HL-60/S4 treated with phorbol 12-myristate 13-acetate at 8.2 ng/mL for 4 days and 3 days (cell line): ENCODE measurements around the gene KCND1.

Experiments used
- in situ Hi-C: fragments of 300-500 bp; cut with MboI; formaldehyde crosslinking; loops from 2 replicates; pipeline ENCODE4 v1.15.0; 2022; ENCODE audit warnings: low sequenced_read_pairs

KCND1 gene

DNA sequence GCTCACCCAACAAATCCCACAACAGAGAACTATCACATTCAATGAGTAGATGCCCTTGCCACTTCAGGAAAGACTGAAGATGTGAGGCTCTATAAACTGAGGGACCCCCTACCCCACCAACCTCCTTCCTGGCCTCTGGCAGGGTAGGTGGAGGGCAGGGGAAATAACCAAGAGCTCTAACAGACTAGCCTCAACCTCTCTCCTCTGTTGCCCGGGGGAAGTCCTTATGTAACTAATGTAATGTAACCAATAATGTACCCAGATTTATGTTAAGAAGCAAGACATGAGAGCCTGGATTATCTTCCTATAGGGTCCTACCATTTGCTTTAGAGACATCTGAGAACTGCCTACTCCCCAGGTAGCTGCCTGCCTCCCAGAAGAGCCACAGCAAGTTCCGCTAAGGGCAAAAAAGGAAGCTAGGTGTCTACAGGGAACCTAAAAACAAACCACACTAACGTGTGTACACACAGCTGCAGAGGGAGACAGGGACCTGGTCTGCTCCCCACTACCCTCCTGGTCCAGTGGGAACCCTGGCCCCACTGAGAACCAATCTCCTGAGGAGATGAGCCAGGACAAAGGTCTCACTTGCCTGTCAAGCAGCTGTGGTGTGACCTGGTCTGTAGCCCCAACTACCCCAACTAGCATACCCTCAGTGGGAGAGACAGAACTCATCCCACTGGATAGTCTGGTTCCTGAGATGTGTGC, 32.0 kb downstream of the KCND1 start:
- in situ Hi-C loops, result no loop called here

DNA sequence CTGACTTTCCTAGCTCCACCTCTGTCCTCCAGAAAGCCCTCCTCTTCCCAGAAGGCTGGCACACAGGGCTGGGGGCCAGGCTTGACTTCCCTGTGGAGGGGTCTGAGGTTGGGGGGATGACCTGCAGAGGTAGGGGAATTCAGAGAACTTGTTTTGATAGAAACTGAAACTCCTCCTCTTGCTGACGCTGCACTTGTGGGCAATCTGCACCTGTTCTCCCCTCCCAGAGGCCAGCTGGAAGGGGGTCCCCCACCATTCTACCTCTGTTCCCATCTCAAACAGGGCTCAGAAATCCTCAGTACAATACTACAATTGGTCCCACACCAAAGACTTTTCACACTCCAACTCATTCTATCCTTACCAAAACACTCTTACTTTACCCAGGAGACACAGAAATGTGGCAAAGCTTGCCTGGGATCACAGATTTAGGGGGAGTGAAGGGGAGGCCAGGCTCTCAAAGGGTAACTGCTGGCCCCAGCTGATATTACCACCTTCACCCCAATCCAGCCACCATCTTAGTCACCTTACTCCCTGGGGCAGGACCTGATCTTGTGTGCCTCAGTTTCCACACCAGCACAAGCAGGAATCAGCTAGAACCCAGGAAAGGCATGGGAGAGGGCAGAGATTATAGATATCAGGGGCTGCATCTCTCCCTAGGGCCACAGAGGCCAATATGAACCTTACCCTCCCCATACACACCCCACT, 32.8 kb downstream of the KCND1 start:
- in situ Hi-C loops, result no loop called here

DNA sequence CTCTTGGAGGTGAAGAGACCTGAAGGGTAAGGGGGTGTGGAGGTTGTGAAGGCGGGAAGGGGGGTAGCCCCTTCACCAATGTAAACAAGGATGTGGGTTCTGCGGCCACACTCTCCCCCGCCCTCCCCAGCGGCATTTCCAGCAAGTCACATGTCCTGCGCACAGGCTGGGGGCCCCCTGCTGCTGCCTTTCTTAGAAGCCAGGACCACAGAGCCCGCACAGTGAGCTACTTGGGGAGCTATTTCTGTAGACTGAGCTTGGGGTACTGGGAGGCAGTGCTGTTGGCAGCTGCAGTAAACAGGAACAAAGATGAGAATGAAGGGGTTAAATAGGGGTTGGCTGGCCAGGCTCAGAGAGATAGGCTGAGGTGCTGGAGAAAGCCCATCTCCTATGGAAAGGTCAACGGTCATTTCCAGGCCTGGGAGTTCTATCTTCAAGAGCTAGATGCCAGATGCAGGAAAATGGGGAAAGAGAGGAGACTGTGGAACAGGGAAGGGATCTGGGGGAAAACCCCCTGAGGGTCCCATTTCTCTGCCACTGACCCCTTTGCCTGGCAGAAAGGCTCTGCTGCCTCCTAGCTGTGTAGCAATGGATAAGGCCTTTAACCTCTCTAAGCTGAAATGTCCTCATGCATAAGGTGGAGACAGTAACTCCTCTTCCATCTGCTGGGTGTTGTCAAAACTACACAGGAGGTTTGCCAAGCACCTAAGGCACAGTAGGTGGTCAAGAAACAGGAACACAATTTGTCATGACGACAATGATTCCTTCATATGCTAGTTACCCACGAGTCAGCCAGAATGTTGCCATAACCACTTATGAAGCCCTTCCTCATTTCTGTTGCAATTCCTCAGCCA, 34.4 kb downstream of the KCND1 start:
- in situ Hi-C loops, result no loop called here

DNA sequence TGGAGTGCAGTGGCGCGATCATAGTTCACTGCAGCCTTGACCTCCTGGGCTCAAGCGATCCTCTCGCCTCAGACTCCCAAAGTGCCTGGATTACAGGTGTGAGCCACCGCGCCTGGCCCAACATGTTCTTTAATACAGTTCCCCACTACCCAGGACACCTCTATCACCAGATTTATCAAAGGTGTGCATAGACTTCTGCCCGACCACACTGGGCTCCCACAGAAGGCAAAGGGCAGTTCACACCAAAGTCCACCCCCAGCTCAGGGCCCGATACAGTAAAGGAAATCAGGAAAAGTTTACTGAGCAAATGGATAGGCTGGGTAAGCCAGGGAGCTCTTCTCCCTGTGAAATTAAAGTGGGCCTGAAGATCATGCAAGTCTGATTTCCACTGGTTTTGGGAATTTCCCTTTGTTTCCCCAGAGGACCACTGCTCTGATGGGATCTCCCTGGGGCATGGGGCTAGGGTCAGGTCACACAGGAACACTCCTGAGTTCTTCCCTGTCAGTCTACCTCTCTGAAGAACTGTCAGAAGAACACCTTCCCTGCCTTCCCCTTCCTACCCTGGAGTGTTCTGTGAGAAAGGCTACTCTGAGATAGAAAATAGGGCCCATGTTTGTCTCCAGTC, 35.1 kb downstream of the KCND1 start:
- in situ Hi-C loops, result no loop called here

DNA sequence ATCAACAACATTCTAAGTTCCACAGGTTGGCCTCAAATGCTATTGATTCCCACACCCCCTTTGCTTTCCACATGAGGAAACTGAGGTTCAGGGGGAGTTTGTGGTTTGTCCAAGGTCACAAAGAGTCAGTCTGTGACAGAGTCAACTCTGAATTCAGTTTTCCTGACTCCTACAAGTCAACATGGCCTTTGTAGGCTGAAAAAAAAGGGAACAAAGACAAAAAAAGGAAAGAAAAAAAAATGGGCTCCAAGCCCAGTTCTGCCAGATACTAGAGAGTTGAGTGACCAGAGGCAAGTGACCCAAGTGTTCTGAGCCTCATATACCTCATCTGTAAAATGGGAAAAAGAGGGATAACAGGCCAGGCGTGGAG, 36.4 kb downstream of the KCND1 start:
- in situ Hi-C loops, result no loop called here

DNA sequence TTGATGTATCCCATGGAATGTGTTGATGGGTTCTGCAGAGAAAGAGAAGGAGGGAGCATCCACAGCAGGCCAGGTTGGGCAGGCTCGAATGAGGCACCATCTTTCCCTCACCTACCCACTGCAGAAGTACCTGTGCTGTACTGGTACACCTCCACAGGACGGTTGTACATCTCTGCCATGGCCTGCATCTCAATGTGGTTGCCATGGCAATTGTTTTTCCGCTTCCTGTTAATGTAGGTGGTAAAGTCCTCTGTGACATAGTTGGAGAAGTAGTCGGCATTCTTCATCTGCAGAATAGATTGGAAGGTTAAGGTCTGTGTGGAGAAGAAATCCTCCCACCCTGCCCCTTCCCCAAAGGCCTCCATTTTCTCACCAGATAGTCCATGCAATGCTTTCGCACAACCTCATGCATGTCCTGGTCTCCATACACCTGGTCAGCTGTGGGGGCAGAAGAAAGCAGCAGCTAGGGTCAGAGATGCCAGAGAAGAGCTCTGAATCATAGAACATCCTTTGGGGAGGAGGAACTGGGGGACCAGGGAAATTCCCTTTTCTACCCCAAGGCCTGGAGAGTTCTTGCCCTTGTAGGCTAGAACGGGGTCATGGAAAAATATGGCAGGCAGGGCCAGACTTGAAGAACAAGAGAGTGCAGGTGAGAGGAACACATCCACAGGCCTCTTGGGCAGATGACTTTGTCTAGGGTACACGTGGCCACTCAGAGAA, 36.9 kb downstream of the KCND1 start:
- in situ Hi-C loops, result no loop called here

DNA sequence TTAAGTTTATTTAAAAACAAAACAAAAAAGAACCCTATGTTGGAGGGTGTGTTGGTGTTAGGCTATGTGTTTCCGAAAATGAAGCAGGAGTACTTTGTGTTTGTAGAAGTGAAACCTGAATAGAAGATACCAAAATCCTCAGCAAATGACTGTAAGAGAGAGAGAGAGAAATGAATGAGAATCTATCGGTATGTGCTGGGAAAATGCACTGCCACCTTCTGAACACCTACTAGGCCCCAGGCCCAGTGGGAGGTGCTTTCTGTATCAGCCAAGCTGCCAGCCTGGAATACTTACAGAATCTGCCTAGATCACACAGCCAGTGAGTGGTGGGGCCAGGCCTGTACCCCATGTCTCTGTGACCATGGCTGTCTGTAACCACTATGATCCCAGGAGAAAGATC, 37.9 kb downstream of the KCND1 start:
- in situ Hi-C loops, result no loop called here

DNA sequence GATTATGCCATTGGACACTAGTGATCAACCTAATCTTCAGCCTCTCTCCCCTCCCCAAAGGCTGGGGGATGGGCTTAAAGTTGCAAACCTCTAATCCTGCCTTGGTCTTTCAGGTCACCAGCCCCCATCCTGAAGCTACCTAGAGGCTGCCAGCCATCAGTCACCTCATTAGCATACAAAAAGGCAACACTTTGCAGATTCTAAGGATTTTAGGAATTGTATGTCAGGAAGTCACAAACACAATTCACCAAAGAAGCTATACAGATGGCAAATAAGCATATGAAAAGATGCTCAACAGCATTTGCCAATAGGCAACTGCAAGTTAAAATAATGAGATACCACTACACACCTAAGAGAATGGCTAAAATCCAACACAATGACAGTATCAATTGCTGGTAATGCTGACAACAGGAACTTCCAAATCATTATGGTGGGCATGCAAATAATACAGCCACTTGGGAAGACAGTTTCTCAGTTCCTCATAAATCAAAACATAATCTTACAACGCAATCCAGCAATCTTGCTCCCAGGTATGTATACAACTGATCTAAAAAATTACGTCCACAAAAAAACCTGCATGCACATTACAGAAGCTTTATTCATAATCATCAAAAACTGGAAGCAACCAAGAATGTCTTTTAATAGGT, 43.8 kb downstream of the KCND1 start:
- in situ Hi-C loops, result no loop called here

DNA sequence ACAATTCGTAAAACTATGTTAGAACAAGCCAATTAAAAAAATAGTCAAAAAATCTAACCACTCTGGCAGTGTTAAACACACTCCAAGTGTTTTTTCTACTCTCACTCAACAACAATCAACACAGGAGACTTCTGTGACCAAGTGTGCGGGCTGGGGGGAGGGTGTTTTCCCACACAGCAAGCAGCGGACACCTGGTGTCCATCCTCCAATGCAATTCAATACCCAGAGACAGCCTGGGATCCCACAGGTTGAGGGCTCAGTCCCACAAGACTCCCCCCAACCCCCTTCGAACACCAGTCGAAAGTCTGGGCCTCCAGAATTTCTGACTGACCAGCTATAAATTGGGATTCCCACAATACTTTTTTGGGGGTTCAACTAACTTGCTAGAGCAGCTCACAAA, 44.5 kb downstream of the KCND1 start:
- in situ Hi-C loops, result no loop called here

DNA sequence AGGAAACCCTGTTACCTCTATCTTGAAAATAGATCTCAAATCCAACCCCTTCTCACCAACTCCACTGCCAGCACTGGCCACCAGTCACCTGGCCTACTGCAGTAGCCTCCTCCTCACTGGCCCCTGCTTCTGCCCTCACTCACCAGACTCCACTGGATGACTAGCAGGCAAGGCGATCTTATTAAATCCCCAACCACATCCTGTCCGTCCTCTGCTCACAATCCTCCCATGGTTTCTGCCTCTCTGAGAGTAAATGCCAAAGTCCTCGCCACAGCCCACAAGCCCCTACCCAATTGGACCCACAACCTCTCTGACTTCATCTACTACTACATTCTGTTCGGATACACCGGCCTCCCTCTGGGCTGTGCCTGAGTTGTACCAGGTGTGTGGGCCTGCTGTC, 47.4 kb downstream of the KCND1 start:
- in situ Hi-C loops, result no loop called here

DNA sequence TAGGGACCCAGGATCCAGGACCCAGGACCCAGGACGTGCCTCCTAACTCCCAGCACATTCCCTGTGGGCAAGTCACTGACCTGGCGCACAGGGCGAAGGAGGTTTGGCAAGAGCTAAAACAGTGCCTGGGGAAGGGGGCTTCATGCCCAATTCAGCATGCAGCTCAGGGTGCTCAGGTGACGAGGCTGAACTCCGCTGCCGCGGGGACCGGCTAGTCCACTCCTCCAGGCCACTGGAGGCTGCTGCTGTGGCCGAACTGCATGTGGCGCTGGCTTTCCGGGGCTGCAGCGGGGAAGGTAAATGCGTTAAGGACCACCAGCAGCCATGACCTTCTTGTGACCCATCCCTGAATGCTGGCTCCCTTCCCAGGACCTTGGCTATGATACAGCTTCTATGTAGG, 47.9 kb downstream of the KCND1 start:
- in situ Hi-C loops, result no loop called here

DNA sequence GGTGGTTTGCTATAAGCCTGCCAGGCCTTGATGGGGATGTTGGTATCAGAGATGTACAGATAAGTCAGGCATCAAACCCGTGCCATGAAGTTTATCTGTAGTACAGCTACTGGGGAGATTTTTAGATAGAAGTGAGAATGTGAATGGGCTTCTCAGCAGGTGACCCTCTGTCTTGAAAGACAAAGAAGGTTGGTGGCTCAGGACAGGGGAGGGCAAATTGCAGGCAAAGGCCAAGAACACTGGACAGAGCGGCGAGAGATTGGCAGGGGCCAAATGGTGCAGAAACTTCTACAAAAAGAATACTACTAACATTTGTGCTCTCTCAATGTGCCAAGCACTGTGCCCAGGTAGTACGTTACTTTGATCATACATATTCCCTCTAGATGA, 50.9 kb downstream of the KCND1 start:
- in situ Hi-C loops, result no loop called here

DNA sequence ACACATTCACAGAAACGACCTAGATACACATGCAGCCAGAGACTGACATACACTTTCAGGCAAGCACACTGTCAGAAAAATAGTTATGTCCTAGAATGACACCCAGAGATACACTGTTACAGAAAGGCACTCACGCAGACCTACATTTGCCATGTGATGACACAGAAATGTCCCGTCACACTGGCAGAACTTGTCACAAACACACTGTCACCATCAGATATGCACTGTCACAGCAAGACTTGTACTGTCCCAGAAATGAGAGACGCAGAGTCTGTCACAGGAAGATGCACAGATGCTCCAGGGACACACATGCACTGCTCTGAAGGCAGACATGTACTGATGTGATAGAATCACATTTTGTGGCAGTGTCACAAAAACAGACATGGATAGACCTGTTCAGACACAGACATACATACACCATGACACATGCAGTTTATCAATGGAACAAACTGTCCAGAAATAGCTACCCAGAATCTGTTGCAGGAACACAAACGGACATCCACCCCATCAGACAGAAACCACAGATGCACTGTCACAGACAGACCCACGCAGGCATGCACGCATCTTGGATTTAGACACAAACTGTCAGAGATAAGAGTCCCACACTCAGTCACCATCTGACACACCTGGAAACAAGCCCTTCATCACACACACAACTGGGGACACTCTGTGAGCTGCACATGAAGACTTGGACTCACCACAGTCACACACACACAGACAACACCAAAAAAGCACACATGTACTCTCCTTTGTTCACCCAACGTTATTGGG, 51.5 kb downstream of the KCND1 start:
- in situ Hi-C loops, result no loop called here

DNA sequence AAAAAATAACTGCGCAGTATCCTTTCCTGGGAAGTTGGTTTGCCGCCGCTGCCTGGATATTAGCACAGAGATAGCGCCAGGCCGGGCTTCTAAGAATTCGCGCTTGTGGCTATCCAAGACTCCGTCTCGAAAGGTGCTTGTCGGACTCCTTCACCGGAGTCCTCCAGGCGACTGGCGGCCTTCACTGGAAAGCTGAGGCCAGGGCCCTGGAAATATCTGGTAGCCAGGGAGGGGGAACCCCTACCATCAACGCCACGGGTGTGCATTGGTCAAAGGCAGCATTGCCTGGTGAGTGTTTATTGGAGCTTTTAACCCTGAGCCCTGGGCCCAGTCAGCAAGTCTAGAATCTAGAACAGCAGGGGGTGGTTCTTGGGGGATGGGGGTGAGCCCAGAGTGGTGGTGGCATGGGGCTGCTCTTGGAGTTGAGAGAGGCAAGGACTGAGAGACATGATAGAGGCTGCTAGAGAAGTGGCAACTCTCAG, 52.2 kb downstream of the KCND1 start:
- in situ Hi-C loops, result no loop called here

DNA sequence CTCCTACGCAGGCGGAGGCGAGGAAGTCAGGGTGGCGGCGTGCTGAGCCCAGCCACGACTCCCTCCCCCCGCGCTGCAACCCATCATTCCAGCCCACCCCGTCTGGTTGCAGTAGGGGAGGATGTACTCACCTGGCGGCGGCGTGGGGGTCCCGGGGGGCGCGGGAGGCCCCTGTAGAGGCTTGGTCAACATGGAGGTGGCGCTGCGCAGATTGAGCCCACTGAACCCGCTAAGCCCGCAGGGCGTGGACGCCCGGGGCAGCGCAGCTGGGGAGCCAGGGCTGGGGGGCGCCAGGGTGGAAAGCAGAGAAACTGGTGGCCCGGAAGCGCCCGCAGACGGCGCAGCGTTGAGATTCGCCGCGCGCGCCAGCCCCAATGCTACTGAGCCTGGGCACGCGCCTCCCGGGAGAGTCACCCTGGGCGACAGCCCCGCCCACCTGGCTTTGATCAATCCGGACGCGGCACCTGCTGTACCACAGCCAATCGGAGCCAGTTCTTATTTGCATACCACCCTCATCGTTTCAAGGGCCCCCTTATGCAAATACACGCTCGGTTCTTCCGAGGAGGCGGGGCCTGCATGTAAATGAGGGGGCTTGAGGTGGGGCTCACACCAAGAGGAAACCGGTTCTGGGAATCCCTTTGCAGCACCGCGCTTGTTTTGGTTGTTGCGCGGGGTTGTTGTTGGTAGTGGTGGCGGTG, 52.9 kb downstream of the KCND1 start, which contains the start of gene PIM2:
Gene PIM2, minus strand, starts transcription at position 382 of the 698 bp plus-strand sequence. Its CDS starts 190 bp downstream, at position 192.
- in situ Hi-C loops, result no loop called here

DNA sequence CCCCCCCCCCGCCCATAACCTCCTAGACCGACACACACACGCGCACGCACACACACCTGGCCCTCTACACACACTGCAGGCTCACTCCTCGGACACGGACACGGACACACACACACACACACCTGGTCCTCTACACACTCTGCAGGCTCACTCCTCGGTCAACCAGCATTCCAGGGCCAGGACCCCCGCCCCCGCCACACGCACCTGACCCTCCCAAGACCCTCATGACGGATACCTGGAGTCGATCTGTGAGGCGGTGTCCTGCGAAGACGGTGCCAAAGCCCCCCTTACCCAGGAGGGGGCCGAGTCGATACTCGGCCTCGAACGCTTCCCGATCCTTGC, 53.4 kb downstream of the KCND1 start:
- in situ Hi-C loops, result no loop called here

DNA sequence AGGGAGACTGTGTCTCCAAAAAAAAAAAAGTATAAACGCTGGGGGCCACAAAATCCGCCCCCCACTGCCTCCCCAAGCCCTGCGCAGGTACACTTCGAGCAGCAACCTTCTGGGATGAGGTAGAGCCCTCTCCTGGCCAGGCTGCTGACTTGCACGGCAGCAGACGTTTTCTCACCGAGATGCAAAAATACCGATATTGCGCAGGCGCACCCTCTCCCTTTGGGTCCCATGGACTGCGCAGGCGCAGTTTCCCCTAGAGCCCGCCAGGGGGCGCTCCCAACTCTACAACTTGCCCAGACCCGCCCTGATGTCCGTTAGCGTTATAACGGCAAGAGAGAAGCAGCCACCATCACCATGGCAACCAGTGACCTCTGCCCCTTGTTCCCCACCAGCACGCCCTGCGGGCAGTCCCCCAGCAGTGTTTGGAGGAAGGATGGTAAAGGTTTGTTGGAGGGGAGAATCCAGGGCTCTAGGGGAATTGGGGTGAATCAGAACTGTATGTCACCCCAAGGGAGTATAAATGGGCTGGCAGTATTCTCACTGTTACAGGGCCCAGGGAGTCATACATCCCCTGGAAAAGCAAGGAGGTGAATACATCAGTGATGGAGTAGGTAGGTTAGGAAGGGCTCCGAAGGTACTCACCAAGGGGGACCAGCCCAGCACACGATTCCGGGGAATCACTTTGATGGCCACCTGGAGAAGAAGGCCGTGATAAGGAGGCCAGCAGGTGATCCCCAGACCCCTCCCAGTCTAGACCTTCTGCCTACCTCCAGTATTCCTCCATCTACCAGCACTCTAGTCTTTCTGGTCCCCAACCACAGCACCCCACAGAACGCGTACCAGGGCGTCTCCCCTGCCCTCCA, 54.3 kb downstream of the KCND1 start:
- in situ Hi-C loops, result no loop called here
